GM10266 (cell line): ENCODE data around the gene TMEM39B.
"Not testable (repeated sequence)": the region's sequence is repeated elsewhere in the genome, so short reads cannot be mapped to it uniquely, and the experiment has no call there.

Experiments
- DNase-seq: peaks from one replicate; pipeline ENCODE4 v3.0.0; 2012; ENCODE audit errors: extremely low spot score
- TF ChIP-seq, protein P1 (sequence below): IDR thresholded peaks from 2 replicates; pipeline ENCODE4 v1.5.1; 2012; ENCODE audit warnings: mild to moderate bottlenecking, low read depth; ENCODE audit not compliant: control insufficient read depth, insufficient read depth; ENCODE audit errors: missing control alignments

The TMEM39B gene

DNA sequence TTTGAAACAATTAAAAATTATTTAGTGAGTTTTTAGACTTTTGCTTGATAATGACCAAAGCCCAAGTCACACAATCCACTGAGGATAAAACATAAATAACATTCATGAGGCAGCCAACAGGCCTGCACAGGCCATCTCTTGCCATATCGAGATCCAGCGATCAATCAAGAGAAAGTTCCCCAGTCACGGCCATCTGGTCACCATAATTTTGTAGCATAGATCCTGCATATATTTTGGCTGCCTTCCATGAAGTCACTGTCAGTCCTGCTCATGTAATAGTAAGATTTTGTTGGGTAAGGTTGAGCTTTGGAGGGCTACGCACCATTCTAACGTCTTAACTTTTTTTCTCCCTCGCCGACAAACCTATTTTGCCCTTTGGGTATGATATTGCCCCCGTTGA is 52.6 kb downstream of the TMEM39B start:
- TF ChIP-seq, protein P1, sequence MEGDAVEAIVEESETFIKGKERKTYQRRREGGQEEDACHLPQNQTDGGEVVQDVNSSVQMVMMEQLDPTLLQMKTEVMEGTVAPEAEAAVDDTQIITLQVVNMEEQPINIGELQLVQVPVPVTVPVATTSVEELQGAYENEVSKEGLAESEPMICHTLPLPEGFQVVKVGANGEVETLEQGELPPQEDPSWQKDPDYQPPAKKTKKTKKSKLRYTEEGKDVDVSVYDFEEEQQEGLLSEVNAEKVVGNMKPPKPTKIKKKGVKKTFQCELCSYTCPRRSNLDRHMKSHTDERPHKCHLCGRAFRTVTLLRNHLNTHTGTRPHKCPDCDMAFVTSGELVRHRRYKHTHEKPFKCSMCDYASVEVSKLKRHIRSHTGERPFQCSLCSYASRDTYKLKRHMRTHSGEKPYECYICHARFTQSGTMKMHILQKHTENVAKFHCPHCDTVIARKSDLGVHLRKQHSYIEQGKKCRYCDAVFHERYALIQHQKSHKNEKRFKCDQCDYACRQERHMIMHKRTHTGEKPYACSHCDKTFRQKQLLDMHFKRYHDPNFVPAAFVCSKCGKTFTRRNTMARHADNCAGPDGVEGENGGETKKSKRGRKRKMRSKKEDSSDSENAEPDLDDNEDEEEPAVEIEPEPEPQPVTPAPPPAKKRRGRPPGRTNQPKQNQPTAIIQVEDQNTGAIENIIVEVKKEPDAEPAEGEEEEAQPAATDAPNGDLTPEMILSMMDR, result no peak
- no peak for DNase-seq

DNA sequence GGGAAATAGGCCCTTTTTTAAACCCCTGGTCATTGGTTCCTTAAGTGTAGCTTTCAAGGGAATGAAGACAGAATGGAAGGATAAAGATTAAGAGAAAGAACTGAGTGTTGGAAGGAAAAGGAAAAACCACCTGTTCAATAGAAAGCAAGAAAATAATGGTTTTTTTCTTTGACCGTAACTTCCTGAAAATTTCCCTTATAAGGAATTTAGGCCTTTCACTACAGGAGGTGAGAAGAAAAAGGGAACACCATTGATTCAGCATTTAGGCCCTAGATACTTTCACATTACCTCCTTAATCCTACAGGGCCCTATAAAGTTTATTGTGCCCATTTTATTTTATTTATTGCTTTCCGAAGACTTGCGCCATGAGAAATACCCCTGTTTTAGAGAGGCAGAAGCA is 54.0 kb downstream of the TMEM39B start:
- no peak for DNase-seq
- TF ChIP-seq, protein P1, result no peak

DNA sequence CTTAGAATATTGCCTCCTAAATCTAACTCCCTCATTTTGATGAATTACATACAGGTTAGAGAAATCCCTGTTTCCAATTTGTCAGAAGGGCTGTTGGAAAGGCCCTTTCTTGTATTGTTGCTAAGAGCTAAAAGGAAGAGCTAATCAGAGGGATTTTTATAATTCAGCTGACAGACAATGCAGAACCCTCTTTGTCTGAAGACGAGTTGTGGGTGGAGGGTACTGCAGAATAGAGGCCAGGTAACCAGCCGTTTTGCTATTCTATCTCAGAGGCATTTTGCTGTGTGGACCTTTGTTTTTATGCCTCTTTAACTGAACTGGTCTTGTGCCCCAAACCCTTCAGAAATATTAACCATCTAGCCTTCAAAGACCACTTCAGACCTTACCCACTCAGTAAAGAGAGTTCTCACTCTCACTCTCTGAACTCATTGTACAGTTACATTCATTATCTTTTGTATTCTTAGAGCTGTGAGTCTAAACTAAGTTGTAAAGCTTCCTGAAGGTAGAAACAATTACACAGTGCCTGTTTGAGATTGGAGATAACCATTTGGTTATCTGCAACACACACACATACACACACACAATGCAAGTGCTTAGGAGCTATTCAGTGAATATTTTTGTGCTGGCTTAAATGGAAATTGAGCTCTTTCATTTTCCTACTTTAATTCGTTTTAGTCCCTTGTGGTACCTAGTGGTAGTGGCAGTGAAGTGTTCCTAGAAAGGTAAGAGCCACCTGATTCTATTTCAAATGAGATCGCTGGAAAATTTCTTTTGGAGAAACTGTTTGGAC is 54.9 kb downstream of the TMEM39B start:
- TF ChIP-seq, protein P1, result no peak

DNA sequence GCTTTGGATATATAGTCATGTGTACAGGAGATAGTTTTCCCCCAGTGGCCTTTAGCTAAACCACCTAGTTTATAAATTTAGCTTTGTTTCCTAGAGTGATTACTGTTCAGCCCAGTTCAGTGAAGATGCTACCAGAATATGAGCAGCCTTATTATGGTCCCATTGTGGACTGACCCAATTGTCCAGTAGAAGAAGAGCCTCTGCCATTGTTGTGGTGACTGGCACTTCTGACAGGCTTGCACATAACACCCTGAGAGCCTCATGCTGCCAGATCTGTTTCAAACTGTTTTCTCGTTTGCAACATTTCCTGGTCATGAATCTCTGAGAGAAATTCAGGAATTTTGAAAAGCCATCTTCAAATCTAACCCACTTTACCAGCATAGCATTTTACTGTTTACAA is 55.7 kb downstream of the TMEM39B start:
- no peak for DNase-seq
- TF ChIP-seq, protein P1, result no peak

More for the DNA sequence above, 54.9 kb downstream of the TMEM39B start:
- no peak for DNase-seq

DNA sequence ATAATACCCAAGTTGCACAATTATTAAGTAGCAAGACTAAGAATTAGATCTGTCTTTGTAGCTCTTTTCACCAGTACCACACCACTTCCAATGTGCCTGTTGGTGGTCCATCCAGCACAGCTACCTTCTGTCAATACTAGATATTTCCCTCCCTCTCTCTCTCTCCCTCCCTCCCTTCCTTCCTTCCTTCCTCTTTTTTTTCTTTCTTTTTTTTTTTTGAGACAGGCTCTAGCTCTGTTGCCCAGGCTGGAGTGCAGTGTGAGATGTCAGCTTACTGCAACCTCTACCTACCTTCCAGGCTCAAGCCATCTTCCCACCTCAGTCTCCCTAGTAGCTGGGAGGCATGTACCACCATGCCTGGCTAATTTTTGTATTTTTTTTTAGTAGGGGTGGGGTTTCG is 56.2 kb downstream of the TMEM39B start:
- DNase-seq, result no peak
- TF ChIP-seq, protein P1, result no peak

DNA sequence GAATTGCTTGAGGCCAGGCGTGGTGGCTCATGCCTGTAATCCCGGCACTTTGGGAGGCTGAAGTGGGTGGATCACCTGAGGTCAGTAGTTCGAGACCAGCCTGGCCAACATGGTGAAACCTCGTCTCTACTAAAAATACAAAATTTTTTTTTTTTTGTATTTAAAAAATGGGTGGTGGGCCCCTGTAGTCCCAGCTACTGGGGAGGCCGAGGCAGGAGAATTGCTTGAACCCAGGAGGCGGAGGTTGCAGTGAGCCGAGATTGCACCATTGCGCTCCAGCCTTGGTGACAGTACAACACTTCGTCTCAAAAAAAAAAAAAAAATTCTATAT is 61.2 kb downstream of the TMEM39B start:
- DNase-seq, result not testable (repeated sequence)

DNA sequence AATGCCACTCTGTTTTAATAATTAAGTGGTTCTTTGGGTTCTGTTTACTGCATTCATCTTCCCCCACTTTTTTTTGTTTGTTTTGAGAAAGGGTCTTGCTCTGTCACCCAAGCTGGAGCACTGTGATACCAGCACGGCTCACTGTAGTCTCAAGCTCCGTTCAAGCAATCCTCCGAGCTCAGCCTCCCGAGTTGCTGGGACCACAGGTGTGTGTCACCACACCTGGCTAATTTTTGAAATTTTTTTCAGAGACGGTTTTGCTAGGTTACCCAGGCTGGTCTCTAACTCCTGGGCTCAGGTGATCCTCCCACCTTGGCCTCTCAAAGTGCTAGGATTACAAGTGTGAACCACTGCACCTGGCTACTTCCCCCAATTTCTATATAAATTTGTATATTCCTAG is 64.4 kb downstream of the TMEM39B start:
- TF ChIP-seq, protein P1, result no peak
- DNase-seq, result no peak

DNA sequence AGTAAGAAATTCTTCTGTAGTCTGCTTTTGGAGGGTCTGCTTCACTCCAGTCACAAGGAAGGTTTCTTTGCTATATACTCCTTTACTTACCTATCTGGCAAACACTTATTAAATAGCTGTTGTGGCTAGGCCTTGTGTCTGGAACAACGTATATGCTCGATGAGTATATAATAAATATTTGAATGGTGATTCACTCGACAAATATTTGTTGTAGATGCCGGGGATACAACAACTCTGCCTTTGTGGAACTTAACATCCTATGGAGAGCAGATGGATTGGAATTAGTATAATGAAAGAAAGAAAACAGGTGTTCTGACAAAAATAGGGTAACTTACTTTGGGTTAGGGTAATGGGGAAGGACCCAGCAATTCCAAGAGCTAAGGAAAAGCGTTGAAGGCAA is 66.2 kb downstream of the TMEM39B start:
- no peak for DNase-seq
- TF ChIP-seq, protein P1, result no peak
